ENCODE measurements around the gene SLC27A2.

SLC27A2 gene

GRCh38 chr15:50192926-50193620 is 11.1 kb downstream of the SLC27A2 start:
- DNase-seq, result no peak

- no peak for DNase-seq
Measured at GRCh38 chr15:50202003-50202402, 20.0 kb downstream of the SLC27A2 start.

- DNase-seq, result no peak
Measured at GRCh38 chr15:50206020-50206419, 24.0 kb downstream of the SLC27A2 start.

- DNase-seq, result no peak
Measured at GRCh38 chr15:50209809-50210208, 27.8 kb downstream of the SLC27A2 start.

GRCh38 chr15:50210462-50211157 is 28.6 kb downstream of the SLC27A2 start:
- no peak for DNase-seq

GRCh38 chr15:50218291-50218690 is 36.3 kb downstream of the SLC27A2 start:
- no peak for DNase-seq

GRCh38 chr15:50218691-50219090 is 36.7 kb downstream of the SLC27A2 start:
- DNase-seq, result no peak

GRCh38 chr15:50219820-50220219 is 37.8 kb downstream of the SLC27A2 start:
- DNase-seq, result peak; percentile 2

GRCh38 chr15:50222181-50222580 is 40.2 kb downstream of the SLC27A2 start:
- no peak for DNase-seq

- DNase-seq, result no peak
Measured at GRCh38 chr15:50224606-50225005, 42.6 kb downstream of the SLC27A2 start.

GRCh38 chr15:50225057-50225456 is 43.1 kb downstream of the SLC27A2 start:
- no peak for DNase-seq

GRCh38 chr15:50225938-50226337 is 43.9 kb downstream of the SLC27A2 start:
- no peak for DNase-seq

- no peak for DNase-seq
Measured at GRCh38 chr15:50227076-50227475, 45.1 kb downstream of the SLC27A2 start.

- no peak for DNase-seq
Measured at GRCh38 chr15:50228866-50229265, 46.9 kb downstream of the SLC27A2 start.

GRCh38 chr15:50229336-50229735 is 47.3 kb downstream of the SLC27A2 start:
- no peak for DNase-seq

GRCh38 chr15:50231761-50232160 is 49.8 kb downstream of the SLC27A2 start:
- no peak for DNase-seq

GRCh38 chr15:50232791-50233190 is 50.8 kb downstream of the SLC27A2 start:
- DNase-seq, result no peak

- no peak for DNase-seq
Measured at GRCh38 chr15:50233192-50233736, 51.3 kb downstream of the SLC27A2 start.

GRCh38 chr15:50234764-50235163 is 52.8 kb downstream of the SLC27A2 start:
- no peak for DNase-seq

- no peak for DNase-seq
Measured at GRCh38 chr15:50235794-50236193, 53.8 kb downstream of the SLC27A2 start.

GRCh38 chr15:50236433-50236832 is 54.4 kb downstream of the SLC27A2 start:
- DNase-seq, result no peak

GRCh38 chr15:50238255-50238654 is 56.3 kb downstream of the SLC27A2 start:
- DNase-seq, result no peak

GRCh38 chr15:50241684-50242450 is 59.9 kb downstream of the SLC27A2 start:
- no peak for DNase-seq

GRCh38 chr15:50244153-50244552 is 62.2 kb downstream of the SLC27A2 start:
- no peak for DNase-seq

All from NCI-H2107 (cell line).